ACHN (cell line): ENCODE data around the gene OR10A6.

Source experiments
- DNase-seq: peaks from one replicate; pipeline ENCODE4 v3.0.0-alpha.2; 2015
- in situ Hi-C: cut with HindIII; loops from 2 replicates; pipeline ENCODE4 v1.10.0; 2017; ENCODE audit warnings: low sequenced_read_pairs, low pct_ligation_motif_present, low pct_unique_long_range_greater_than_20kb

Gene OR10A6

GRCh38 chr11:7931168-7931567 is at the start of gene OR10A6:
Gene OR10A6 (minus strand): TSS chr11:7931268. CDS start chr11:7928662, 2,606 bp downstream.
- no peak for DNase-seq
- in situ Hi-C loops, result no loop called here

GRCh38 chr11:7977232-7977917 is 46.3 kb upstream of the OR10A6 start:
- DNase-seq, result peak; percentile 13
- in situ Hi-C loops, result no loop called here

GRCh38 chr11:7974668-7975067 is 43.6 kb upstream of the OR10A6 start:
- in situ Hi-C loops, result no loop called here
- DNase-seq, result no peak

- in situ Hi-C loops, result no loop called here
- no peak for DNase-seq
Observed at GRCh38 chr11:7973011-7973410, 41.9 kb upstream of the OR10A6 start.

GRCh38 chr11:7971846-7972245 is 40.8 kb upstream of the OR10A6 start:
- in situ Hi-C loops, result no loop called here
- no peak for DNase-seq

GRCh38 chr11:7969756-7970646 is 38.9 kb upstream of the OR10A6 start:
- DNase-seq, result no peak
- in situ Hi-C loops, result no loop called here

- in situ Hi-C loops, result no loop called here
- no peak for DNase-seq
Observed at GRCh38 chr11:7968686-7969085, 37.6 kb upstream of the OR10A6 start.

GRCh38 chr11:7967826-7968225 is 36.8 kb upstream of the OR10A6 start:
- no peak for DNase-seq
- in situ Hi-C loops, result no loop called here

- in situ Hi-C loops, result no loop called here
Observed at GRCh38 chr11:7967097-7967496, 36.0 kb upstream of the OR10A6 start.

GRCh38 chr11:7965386-7965785 is 34.3 kb upstream of the OR10A6 start, which contains the start of gene NLRP10:
Gene NLRP10 (minus strand): TSS chr11:7965447. CDS start chr11:7963495, 1,952 bp downstream.
- in situ Hi-C loops, result no loop called here
- no peak for DNase-seq

More at GRCh38 chr11:7967097-7967496, 36.0 kb upstream of the OR10A6 start:
- DNase-seq, result no peak

GRCh38 chr11:7964873-7965272 is 33.8 kb upstream of the OR10A6 start:
- in situ Hi-C loops, result no loop called here
- no peak for DNase-seq

- no peak for DNase-seq
- in situ Hi-C loops, result no loop called here
Observed at GRCh38 chr11:7964261-7964660, 33.2 kb upstream of the OR10A6 start.

- no peak for DNase-seq
- in situ Hi-C loops, result no loop called here
Observed at GRCh38 chr11:7955191-7955590, 24.1 kb upstream of the OR10A6 start.

GRCh38 chr11:7949934-7950333 is 18.9 kb upstream of the OR10A6 start:
- in situ Hi-C loops, result no loop called here
- no peak for DNase-seq

- DNase-seq, result no peak
- in situ Hi-C loops, result no loop called here
Observed at GRCh38 chr11:7944123-7944522, 13.1 kb upstream of the OR10A6 start.

- no peak for DNase-seq
- in situ Hi-C loops, result no loop called here
Observed at GRCh38 chr11:7941608-7942007, 10.5 kb upstream of the OR10A6 start, which contains the start of gene OR10A3. Gene OR10A3 (minus strand): TSS chr11:7941708. CDS start chr11:7939520, 2,188 bp downstream.

GRCh38 chr11:7941146-7941545 is 10.1 kb upstream of the OR10A6 start:
- in situ Hi-C loops, result no loop called here
- no peak for DNase-seq

GRCh38 chr11:7936615-7937014 is 5.5 kb upstream of the OR10A6 start:
- no peak for DNase-seq
- in situ Hi-C loops, result no loop called here

GRCh38 chr11:7927635-7928034 is 3.4 kb downstream of the OR10A6 start:
- in situ Hi-C loops, result no loop called here
- no peak for DNase-seq

- DNase-seq, result no peak
- in situ Hi-C loops, result no loop called here
Observed at GRCh38 chr11:7924536-7924935, 6.5 kb downstream of the OR10A6 start.
